ENCODE data around the gene FAM8A1.

- TF ChIP-seq POLR2A (IDR thresholded peaks at IDR 0.05; ENCODE audit: low read depth, low read length) (no peak), POLR2AphosphoS5 (IDR thresholded peaks at IDR 0.05; ENCODE audit: low read depth, low read length) (no peak), TAF1 (IDR thresholded peaks at IDR 0.05; ENCODE audit: borderline replicate concordance, low read depth, low read length) (no peak)
Measured at GRCh38 chr6:17593246-17593645, 6.9 kb upstream of the FAM8A1 start.

Data from GM12892 (cell line).